ENCODE measurements around the gene CTPS1.

The CTPS1 gene, protein sequence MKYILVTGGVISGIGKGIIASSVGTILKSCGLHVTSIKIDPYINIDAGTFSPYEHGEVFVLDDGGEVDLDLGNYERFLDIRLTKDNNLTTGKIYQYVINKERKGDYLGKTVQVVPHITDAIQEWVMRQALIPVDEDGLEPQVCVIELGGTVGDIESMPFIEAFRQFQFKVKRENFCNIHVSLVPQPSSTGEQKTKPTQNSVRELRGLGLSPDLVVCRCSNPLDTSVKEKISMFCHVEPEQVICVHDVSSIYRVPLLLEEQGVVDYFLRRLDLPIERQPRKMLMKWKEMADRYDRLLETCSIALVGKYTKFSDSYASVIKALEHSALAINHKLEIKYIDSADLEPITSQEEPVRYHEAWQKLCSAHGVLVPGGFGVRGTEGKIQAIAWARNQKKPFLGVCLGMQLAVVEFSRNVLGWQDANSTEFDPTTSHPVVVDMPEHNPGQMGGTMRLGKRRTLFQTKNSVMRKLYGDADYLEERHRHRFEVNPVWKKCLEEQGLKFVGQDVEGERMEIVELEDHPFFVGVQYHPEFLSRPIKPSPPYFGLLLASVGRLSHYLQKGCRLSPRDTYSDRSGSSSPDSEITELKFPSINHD

GRCh38 chr1:40979241-40980067, at the start of gene CTPS1:
Gene CTPS1, plus strand, starts transcription at chr1:40979696. Its CDS starts 3,595 bp downstream, at chr1:40983291.
- peak; percentile 92 to 95 (median 93) for DNase-seq (ENCODE audit: low read depth in 2 of 3, low spot score in 1 of 3)

DNA sequence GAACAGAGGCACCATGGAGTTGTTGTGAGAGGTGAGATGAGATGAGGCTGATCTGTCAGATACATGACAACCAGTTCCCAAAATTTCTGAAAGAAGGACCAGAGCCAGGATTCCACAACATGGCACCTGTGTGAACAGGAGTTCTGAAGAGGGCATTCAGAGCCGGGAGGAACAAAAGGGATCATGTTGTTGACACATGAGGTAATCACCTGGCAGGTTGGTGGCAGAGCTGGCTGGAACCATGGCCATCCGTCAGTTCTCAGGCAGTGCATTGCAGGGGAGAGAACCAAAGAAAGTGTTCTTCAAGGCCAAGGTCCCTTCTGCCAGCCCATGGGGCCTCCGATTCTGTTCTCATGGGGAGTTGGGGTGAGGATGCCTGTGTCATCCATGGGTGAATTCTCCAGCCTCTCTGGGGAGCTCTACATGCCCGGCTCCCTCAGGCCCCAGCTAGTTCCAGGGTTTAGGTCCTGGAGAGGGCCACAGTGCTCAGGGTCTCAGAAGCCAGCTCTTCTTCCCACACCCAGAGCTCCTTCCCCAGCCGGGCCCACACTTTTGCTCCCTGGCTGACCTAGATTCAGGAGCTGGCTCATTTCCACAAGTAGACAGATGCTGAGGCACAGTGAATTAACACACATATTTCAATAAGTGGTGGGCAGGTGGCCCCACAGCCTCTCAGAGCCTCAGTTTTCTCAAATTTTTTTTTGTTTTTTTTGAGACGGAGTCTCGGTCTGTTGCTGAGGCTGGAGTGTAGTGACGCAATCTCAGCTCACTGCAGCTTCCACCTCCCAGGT, 49.1 kb upstream of the CTPS1 start:
- no peak for DNase-seq (ENCODE audit: low read depth in 2 of 3, low spot score in 1 of 3)

DNA sequence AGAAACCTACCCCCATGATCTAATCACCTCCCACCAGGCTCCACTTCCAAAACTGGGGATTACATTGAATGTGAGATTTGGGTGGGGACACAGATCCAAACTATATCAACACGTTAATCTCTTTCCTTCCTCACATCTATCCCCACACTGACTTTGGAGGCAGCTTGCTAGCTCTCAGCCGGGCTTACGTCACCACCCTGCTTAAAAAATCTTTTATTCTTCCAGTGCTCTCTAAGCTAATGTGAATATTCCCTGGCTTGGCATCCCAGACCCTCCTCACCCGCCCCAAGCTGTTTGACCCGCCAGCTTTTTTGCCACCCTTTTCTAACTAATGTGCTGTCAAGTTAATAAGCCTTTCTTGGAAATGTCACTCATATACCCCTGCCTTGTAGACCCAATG, 47.9 kb upstream of the CTPS1 start:
- DNase-seq (ENCODE audit: low read depth in 2 of 3, low spot score in 1 of 3) = no peak

- no peak for DNase-seq (ENCODE audit: low read depth in 2 of 3, low spot score in 1 of 3)
These were observed 47.5 kb upstream of the CTPS1 start for GRCh38 chr1:40932006-40932405.

DNA sequence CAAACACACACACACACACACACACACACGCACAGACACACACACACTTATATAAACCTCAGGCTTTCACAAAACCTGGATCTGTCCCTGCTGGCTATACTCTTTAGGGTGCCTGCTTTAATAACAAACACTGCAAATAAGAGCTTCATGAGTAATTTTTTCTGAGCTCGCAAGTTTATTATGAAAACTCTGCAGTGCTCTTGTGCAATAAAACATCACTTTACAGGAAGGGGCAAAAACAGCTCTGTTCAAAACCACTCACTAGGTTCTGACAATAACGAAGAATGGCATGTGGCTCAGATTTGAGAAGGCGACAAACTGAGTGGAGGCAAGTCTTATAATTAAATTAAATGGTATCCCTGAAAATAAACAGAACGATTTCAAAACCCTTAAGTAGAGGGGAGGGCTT, 42.6 kb upstream of the CTPS1 start:
- DNase-seq (ENCODE audit: low read depth in 2 of 3, low spot score in 1 of 3) = no peak

- DNase-seq (ENCODE audit: low read depth in 2 of 3, low spot score in 1 of 3) = no peak
These were observed 41.1 kb upstream of the CTPS1 start for GRCh38 chr1:40938393-40938792.

DNA sequence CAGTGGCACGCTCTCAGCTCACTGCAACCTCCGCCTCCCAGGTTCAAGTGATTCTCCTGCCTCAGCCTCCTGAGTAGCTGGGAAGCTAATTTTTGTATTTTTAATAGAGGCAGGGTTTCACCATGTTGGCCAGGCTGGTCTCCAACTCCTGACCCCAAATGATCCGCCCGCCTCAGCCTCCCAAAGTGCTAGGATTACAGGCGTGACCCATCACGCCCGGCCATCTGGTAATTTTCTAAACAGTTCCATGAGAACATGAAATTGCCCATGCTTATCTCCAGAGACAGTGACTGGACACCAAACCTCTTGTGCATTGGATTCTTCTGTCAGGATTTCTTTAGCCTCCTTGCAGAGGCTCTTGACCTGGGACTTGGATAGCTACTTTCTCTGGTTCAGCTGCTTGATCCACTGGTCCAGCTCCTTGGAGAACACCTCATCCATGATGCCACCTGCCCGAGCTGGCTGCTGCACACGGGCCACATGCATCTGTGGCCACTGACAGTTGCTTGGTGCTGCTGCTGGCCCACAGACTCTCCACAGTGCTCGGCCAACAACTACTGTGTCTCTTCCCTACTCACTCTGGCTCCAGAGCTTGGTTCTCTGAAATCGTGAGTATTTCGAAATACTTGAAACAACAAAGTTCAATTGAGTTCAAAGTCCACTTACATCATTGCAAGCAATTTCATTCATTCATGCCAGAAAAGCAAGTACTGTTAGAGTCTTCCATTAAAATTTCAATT, 40.0 kb upstream of the CTPS1 start:
- DNase-seq (ENCODE audit: low read depth in 2 of 3, low spot score in 1 of 3) = no peak

GRCh38 chr1:40944326-40944725, 35.2 kb upstream of the CTPS1 start:
- DNase-seq (ENCODE audit: low read depth in 2 of 3, low spot score in 1 of 3) = no peak

GRCh38 chr1:40944841-40945430, 34.6 kb upstream of the CTPS1 start:
- no peak for DNase-seq (ENCODE audit: low read depth in 2 of 3, low spot score in 1 of 3)

- no peak for DNase-seq (ENCODE audit: low read depth in 2 of 3, low spot score in 1 of 3)
These were observed 34.0 kb upstream of the CTPS1 start for GRCh38 chr1:40945491-40945973.

DNA sequence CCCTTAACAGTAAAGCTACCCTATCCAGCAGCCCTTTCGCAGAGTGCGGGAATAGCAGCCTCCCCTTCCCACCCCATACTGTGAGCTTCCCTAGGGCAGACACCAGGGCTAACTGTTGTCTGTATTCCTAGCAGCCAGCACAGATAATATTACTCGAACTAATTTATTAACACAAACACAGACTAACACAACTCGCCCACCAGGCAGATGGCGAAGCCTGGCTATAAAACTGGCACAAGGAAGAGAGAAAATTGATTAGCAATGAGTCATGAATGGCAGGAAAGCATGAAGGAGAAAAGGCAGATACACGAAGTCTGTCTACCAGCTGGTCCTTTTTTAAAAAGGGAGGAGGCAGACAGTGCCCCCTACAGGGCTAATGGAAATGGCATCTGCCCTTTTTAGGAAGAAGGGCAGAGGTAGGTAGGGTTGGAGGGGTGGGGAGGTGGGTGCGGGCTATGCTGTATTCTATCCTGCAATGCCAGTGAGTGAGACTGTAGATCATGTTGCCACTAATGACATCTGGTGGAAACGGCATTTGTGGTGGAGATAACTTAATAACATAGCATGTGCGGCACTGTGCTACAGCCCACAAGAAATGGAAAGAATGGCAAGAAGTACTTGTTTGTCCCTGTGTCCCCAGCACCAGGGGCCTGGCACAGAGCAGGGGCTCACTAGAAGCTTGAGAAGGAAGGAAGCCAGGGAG, 30.6 kb upstream of the CTPS1 start:
- DNase-seq (ENCODE audit: low read depth in 2 of 3, low spot score in 1 of 3) = peak; percentile 25 to 74 (median 34)

DNA sequence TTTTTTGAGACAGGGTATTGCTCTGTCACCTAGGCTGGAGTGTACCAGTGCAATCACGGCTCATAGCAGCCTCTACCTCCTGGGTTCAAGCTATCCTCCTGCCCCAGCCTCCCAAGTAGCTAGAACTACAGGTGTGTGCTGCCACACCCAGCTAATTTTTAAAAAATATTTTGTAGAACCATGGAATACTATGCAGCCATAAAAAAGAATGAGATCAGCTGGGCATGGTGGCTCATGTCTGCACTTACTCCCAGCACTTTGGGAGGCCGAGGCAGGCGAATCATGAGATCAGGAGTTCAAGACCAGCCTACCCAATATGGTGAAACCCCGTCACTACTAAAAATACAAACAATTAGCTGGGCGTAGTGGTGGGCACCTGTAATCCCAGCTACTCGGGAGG, 29.9 kb upstream of the CTPS1 start:
- no peak for DNase-seq (ENCODE audit: low read depth in 2 of 3, low spot score in 1 of 3)

GRCh38 chr1:40951943-40952743, 27.4 kb upstream of the CTPS1 start:
- peak; percentile 36 to 54 (median 54) for DNase-seq (ENCODE audit: low read depth in 2 of 3, low spot score in 1 of 3)

DNA sequence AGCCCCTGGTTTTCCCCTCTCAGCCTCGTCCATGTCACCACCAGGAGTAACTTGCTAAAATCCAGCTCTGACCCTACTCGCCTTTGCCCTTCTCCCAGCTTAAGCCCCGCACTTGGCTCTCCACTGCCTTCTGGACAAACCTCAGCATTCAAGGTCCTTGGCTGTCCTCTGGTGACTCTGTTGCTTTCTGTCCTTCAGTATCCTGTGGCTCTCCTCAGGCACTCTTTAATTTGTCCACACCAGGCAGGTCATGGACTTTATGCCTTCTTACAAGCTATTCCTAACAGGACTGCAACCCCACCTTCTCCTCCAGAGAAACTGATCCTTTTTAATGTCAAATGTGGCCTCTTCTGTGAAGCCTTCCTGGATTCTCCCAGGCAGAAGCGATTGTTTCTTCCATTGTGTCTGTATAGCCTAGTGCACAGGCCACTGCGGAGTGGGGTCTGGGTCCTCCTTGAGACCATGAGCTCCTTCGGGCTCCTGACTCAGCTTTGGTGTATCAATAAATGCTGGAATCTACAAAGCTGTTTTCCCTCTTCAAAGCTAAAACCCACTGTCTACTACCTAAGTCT, 26.7 kb upstream of the CTPS1 start:
- no peak for DNase-seq (ENCODE audit: low read depth in 2 of 3, low spot score in 1 of 3)

DNA sequence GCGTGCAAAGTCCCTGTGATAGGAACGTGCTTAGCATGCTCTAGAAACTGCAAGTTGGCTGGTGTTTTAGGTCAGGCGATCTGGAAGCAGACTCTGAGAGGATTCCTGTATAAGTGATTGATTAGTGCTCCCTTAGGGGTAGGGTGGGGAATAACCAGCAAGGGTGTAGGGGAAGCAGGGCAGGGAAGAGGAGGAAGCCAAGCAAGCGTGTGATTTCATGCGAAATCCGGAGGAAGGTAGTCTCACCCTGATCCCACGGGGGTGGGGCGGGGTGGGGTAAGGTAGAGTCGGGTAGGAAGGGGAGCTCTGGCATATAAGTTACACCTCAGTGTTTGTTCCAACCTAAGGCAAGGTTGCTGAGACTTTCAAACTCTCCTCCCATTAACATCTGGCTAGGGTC, 24.9 kb upstream of the CTPS1 start:
- no peak for DNase-seq (ENCODE audit: low read depth in 2 of 3, low spot score in 1 of 3)

DNA sequence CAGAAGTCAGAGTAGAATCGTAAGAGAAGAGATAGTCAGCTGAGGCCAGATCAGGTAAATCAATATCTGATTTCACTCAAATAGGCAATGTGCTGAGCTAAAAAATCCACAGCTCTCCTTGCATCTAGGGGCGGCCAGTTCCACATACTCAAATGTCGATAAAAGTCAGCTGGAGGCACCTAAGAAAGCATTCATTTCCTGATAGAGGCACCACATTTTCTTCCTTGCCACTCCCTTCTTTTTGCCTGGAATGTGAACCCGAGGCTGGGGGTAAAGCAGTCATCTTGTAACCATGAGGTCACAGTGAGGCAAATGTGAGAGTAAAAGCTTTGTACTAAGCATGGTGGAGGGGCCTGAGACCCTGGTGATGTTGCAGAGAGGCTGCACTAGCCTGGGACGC, 24.2 kb upstream of the CTPS1 start:
- no peak for DNase-seq (ENCODE audit: low read depth in 2 of 3, low spot score in 1 of 3)

- no peak for DNase-seq (ENCODE audit: low read depth in 2 of 3, low spot score in 1 of 3)
These were observed 23.1 kb upstream of the CTPS1 start for GRCh38 chr1:40956407-40956806.

- no peak for DNase-seq (ENCODE audit: low read depth in 2 of 3, low spot score in 1 of 3)
These were observed 21.3 kb upstream of the CTPS1 start for GRCh38 chr1:40958210-40958609.

All from stimulated activated CD4-positive, alpha-beta T cell treated with anti-CD3 and anti-CD28 coated beads, Interleukin-12 subunit alpha, Interleukin-12 subunit beta, amount 100 ng/mL, for 48 hours (primary cell).